Panc1 (cell line): ENCODE measurements around the gene HCN3. TPM values are rescaled to one million over a fixed set of nuclear protein-coding genes. Genes with fewer than 3 reads are reported as not detected.

ENCODE experiments used
- ATAC-seq: fragments of 200-7000 bp; cut with Tn5 transposase; 2 replicates; pipeline ENCODE4 v1.9.1; 2020; ENCODE audit warnings: mild to moderate bottlenecking, moderate library complexity
- BruUV-seq: library from RNA; stranded (reverse); fragments of 400-500 nt; replicated peaks from 2 replicates; lab custom pipeline; 2021; lab: Mats Ljungman, UMichigan
- CTCF ChIA-PET: fragments of 300-600 bp; sonication (Branson Sonifier 250); formaldehyde crosslinking; loops from one replicate; lab custom pipeline; 2022; ENCODE audit warnings: antibody characterized with exemption; lab: Charles Lee
- POLR2A ChIA-PET: fragments of 300-600 bp; sonication (Branson Sonifier 250); formaldehyde crosslinking; loops from one replicate; lab custom pipeline; 2022; ENCODE audit warnings: antibody characterized with exemption; lab: Charles Lee
- DNase-seq: peaks from one replicate; pipeline ENCODE4 v3.0.0-alpha.2; 2010; ENCODE audit warnings: low read depth, low spot score
- H3K27ac ChIP-seq: 2 replicates; pipeline ENCODE4 v1.5.1; 2011; ENCODE audit warnings: mild to moderate bottlenecking, low read length, inconsistent platforms
- H3K27me3 ChIP-seq: fragments of 200-500 bp; sonication (Bioruptor generic); 2 replicates; pipeline ENCODE4 v1.6.0; 2014; ENCODE audit warnings: low read length, inconsistent platforms; ENCODE audit not compliant: control insufficient read depth, insufficient read depth
- H3K36me3 ChIP-seq: fragments of 200-500 bp; sonication (Bioruptor generic); 2 replicates; pipeline ENCODE4 v1.5.1; 2014; ENCODE audit warnings: inconsistent platforms, mild to moderate bottlenecking, low read length, moderate library complexity; ENCODE audit not compliant: control insufficient read depth, insufficient read depth
- H3K4me1 ChIP-seq: 2 replicates; pipeline ENCODE4 v1.5.1; 2011; ENCODE audit warnings: inconsistent platforms, mild to moderate bottlenecking, low read length, moderate library complexity; ENCODE audit not compliant: control insufficient read depth, insufficient read depth
- H3K4me3 ChIP-seq, 2 experiments: 2 replicates each; pipeline ENCODE4 v1.5.1; 2011 to 2012; ENCODE audit warnings: low read depth in 2 of 2, low read length in 2 of 2, mild to moderate bottlenecking in 2 of 2, inconsistent platforms in 1 of 2, moderate library complexity in 1 of 2
- H3K9me3 ChIP-seq: fragments of 200-500 bp; sonication (Bioruptor generic); 2 replicates; pipeline ENCODE4 v1.5.1; 2014; ENCODE audit warnings: low read depth, mild to moderate bottlenecking, inconsistent platforms, low read length, moderate library complexity; ENCODE audit not compliant: control insufficient read depth, insufficient read depth
- CTCF ChIP-seq: fragments of 450-650 bp; IDR thresholded peaks from 2 replicates; pipeline ENCODE4 v1.5.1; 2017; ENCODE audit warnings: mild to moderate bottlenecking
- POLR2AphosphoS5 ChIP-seq: IDR thresholded peaks from 2 replicates; pipeline ENCODE4 v1.6.1; 2012; ENCODE audit warnings: mild to moderate bottlenecking, low read depth, low read length, moderate library complexity
- REST ChIP-seq, 2 experiments: IDR thresholded peaks; 2 replicates each; pipeline ENCODE4 v1.6.1; 2011 to 2012; ENCODE audit warnings: low read depth in 2 of 2, control low read depth in 1 of 2, low read length in 1 of 2, mild to moderate bottlenecking in 1 of 2, moderate library complexity in 1 of 2; ENCODE audit not compliant: insufficient read depth in 1 of 2
- SIN3A ChIP-seq: IDR thresholded peaks from 2 replicates; pipeline ENCODE4 v1.6.1; 2012; ENCODE audit warnings: low read depth, mild to moderate bottlenecking, low read length, moderate library complexity, borderline replicate concordance; ENCODE audit not compliant: insufficient read depth
- TCF7L2 ChIP-seq: IDR thresholded peaks from 2 replicates; pipeline ENCODE4 v1.6.1; 2011; ENCODE audit warnings: mild to moderate bottlenecking, low read depth, low read length, inconsistent platforms
- in situ Hi-C: cut with HindIII; loops from 2 replicates; pipeline ENCODE4 v1.10.0; 2016; ENCODE audit warnings: low sequenced_read_pairs, low pct_unique_long_range_greater_than_20kb
- intact Hi-C: fragments of 100-400 bp; cut with micrococcal nuclease; formaldehyde crosslinking; loops from one replicate; pipeline ENCODE4 v1.10.0; 2022; ENCODE audit not compliant: unreplicated experiment
- total RNA-seq: library from RNA; stranded (reverse); gene quantifications from one replicate; pipeline ENCODE4 v1.2.1, GENCODE V29; 2021; ENCODE audit not compliant: unreplicated experiment

HCN3 gene
- total RNA-seq, 1 experiment from 2014 or later: 7.8 TPM

- Histone ChIP-seq H3K4me3 (no peak overlapping the region), H3K4me1 (peaks cover 20% of the 10 kb centered on the region), H3K9me3 (no peaks in the 10 kb centered on the region), H3K27me3 (no peaks in the 10 kb centered on the region), H3K27ac (no peak overlapping the region), H3K36me3 (no peaks in the 10 kb centered on the region)
- ChIA-PET CTCF (interaction anchor here (0.6 kb wide), 1 partner anchor 9 kb away, joined by 5 read pairs; the partner anchor contains the start of gene FDPS), POLR2A (interaction anchor here (0.9 kb wide), 1 partner anchor 66 kb away, joined by 3 read pairs; no protein-coding TSS in a partner anchor)
- TSS peak; percentile 31 for BruUV-seq
- in situ Hi-C loops: no loop called here
- intact Hi-C loops: no loop called here
- TF ChIP-seq SIN3A (no peak), POLR2AphosphoS5 (no peak), CTCF (no peak), TCF7L2 (no peak), REST (IDR thresholded peaks at IDR 0.05; ENCODE audit: insufficient read depth in 1 of 2, low read depth in 2 of 2, low read length in 1 of 2) (no peak)
- no peak for ATAC-seq
- DNase-seq: no peak
These were observed 39.7 kb downstream of the HCN3 start for GRCh38 chr1:155316922-155317321.

GRCh38 chr1:155318082-155318481 is 40.8 kb downstream of the HCN3 start:
- intact Hi-C loops: no loop called here
- Histone ChIP-seq H3K4me3 (no peak overlapping the region), H3K27ac (no peak overlapping the region), H3K36me3 (no peaks in the 10 kb centered on the region), H3K4me1 (peaks cover 27% of the 10 kb centered on the region), H3K9me3 (no peaks in the 10 kb centered on the region), H3K27me3 (no peaks in the 10 kb centered on the region)
- no peak for ATAC-seq
- no peak for DNase-seq
- ChIA-PET CTCF (interaction anchor here (0.7 kb wide), 1 partner anchor 330 kb away, joined by 7 read pairs; no protein-coding TSS in a partner anchor), POLR2A (no interaction called here)
- BruUV-seq: no TSS peak
- in situ Hi-C loops: no loop called here
- TF ChIP-seq TCF7L2: no peak
- no peak for TF ChIP-seq CTCF
- TF ChIP-seq REST (IDR thresholded peaks at IDR 0.05; ENCODE audit: insufficient read depth in 1 of 2, low read depth in 2 of 2, low read length in 1 of 2): no peak
- TF ChIP-seq SIN3A: no peak
- TF ChIP-seq POLR2AphosphoS5: no peak
